Hair follicle dermal papilla cell (primary cell): ENCODE measurements around the gene KRTAP12-3. TPM values are rescaled to one million over a fixed set of nuclear protein-coding genes. Genes with fewer than 3 reads are reported as not detected.

Experiments
- small RNA-seq: library from RNA; depleted of rRNA; stranded (forward); fragments of <200 nt; gene quantifications from one replicate; pipeline ENCODE3, GENCODE V24; 2012
- total RNA-seq: library from RNA; depleted of rRNA; stranded (reverse); fragments of >200 nt; gene quantifications from 2 replicates; pipeline ENCODE4 v1.2.3, GENCODE V29; 2012

The KRTAP12-3 gene
- not detected in 2 replicates for total RNA-seq

GRCh38 chr21:44657635-44658540 is at the start of gene KRTAP12-3:
TSS of gene KRTAP12-3 (plus strand) at chr21:44657932. CDS start at chr21:44657980, 48 bp downstream.

GRCh38 chr21:44612029-44612486 is 45.7 kb upstream of the KRTAP12-3 start, which contains the start of gene KRTAP10-8:
TSS of gene KRTAP10-8 (plus strand) at chr21:44612079. CDS start at chr21:44612101, 22 bp downstream.

DNA sequence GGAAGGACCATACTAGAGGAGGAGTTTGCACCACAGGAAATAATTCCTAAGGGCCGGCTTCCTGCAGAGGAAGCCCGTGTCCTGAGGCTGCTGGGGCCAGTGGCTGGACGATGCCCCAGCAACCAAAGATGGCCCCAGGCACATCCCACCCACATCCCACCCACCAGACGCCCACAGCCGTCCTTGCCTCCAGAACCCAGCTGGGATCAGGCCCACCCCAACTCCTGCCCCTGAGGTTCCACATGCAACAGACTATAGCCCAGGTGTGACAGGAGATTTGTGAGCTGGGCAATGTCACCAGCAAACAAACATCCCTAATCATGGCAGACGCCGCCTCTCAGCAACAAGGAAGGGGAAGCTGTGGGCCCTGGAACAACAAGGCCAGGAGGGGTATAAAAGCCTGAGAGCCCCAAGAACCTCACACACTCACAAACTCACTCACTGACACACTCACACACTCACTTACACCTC is 31.0 kb upstream of the KRTAP12-3 start, which contains the start of gene KRTAP10-9:
TSS of gene KRTAP10-9 (plus strand) at position 421 of the 471 bp plus-strand sequence. CDS start 79 bp downstream, outside the sequence.

DNA sequence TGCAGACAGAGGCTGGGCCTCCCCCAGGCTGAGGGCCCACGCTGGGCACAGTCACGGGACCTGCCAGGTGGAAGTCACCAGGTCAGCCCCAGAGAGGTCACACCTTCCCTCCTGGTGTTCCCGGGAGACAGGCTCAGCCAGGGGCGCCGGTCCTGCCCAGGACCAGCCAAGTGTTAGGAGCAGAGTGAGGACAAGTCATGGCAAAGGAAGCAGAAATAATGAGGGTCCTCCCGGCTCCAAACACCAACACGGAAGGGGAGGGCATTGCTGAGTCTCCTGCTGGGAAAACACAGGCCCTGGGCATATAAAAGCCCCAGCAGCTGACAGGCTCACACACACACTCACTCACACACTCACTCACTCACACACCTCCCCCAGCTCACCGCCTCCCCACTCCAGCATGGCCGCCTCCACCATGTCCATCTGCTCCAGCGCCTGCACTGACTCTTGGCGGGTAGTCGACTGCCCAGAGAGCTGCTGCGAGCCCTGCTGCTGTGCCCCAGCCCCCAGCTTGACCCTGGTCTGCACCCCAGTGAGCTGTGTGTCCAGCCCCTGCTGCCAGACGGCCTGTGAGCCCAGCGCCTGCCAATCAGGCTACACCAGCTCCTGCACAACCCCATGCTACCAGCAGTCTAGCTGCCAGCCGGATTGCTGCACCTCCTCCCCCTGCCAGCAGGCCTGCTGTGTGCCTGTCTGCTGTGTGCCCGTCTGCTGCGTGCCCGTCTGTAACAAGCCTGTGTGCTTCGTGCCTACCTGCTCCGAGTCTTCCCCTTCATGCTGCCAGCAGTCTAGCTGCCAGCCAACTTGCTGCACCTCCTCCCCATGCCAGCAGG is 20.5 kb upstream of the KRTAP12-3 start, which contains the start of gene KRTAP10-10:
TSS of gene KRTAP10-10 (plus strand) at position 339 of the 833 bp plus-strand sequence. CDS start at position 401, 62 bp downstream.

DNA sequence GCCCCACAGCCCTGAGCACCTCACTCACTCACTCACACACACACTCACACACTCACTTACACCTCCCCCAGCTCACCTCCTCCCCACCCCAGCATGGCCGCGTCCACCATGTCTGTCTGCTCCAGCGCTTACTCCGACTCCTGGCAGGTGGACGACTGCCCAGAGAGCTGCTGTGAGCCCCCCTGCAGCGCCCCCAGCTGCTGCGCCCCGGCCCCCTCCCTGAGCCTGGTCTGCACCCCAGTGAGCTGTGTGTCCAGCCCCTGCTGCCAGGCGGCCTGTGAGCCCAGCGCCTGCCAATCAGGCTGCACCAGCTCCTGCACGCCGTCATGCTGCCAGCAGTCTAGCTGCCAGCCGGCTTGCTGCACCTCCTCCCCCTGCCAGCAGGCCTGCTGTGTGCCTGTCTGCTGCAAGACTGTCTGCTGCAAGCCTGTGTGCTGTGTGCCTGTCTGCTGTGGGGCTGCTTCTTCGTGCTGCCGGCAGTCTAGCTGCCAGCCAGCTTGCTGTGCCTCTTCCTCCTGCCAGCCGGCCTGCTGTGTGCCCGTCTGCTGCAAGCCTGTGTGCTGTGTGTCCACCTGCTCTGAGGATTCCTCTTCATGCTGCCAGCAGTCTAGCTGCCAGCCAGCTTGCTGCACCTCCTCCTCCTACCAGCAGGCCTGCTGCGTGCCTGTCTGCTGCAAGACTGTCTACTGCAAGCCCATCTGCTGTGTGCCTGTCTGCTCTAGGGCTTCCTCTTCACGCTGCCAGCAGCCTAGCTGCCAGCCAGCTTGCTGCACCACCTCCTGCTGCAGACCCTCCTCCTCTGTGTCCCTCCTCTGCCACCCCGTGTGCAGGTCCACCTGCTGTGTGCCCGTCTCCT is 11.1 kb upstream of the KRTAP12-3 start, which contains the start of gene KRTAP10-11:
TSS of gene KRTAP10-11 (plus strand) at position 49 of the 856 bp plus-strand sequence. CDS start at position 94, 45 bp downstream.

DNA sequence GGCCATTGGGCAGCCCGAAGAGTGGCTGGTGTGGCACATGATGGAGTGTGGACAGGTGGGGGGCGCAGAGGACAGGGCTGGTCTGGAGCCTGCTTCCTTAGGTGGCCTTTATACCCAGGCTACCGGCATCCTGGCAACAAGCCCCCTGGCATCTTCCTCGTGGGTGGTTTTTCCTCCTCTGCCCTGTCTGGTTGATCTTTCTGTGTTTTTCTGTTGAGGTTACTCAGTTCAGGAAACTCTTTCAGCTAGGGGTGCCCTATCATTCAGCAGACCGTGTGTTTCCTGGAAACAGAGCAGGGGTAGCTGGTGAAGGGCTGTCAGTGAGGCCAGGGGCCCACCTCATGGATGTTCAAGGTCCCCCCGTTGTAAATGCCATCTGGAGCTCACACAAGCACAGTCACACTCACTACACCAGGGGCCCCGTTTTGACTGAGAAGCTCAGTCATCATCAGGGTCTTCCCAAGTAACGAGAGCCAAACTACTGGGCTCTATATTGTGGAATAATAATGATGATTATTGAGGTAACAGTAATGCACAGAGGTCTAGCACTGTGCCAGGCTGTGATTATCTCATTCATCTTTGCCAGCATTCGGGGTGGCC is 3.1 kb upstream of the KRTAP12-3 start, which contains the start of gene KRTAP12-4:
TSS of gene KRTAP12-4 (minus strand) at position 84 of the 600 bp plus-strand sequence. CDS start at position 39, 45 bp downstream.

DNA sequence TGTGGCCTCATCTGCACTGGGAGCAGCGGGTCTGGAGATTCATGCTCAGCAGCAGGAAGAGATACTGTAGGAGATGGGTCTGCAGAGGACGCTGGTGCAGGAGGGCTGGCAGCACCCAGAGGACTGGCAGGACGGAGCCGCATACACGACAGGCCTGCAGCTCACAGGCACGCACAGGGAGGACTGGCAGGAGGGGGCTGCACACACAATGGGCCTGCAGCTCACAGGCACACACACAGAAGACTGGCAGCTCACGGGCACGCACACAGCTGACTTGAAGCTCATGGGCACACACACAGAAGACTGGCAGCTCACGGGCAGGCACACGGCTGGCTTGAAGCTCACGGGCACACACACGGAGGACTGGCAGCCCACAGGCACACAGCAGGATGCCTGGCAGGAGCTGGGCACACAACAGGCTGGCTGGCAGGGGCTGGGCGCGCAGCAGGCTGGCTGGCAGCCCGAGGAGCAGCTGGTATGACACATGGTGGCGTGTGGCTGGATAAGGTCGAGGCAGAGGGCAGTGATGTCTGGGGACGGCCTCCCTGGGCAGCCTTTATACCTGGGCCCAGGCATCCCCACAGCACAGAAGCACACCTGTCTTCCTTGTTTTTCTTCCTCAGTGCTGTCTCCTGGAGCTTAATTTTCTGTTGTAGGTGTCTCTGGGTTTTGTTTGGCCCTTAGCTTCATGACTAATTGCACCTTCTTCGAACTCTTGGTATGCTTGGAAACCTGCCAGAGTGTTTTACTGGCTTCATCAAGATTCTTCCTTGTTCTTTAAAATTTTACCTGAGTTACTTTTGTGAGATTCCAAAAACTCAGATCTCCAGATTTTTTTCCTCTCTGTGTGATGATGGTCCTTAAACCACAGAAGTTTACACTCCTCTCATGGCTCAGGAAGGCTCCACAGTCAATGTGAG is 8.9 kb downstream of the KRTAP12-3 start, which contains the start of gene KRTAP12-2:
TSS of gene KRTAP12-2 (minus strand) at position 527 of the 920 bp plus-strand sequence. CDS start at position 486, 41 bp downstream.

DNA sequence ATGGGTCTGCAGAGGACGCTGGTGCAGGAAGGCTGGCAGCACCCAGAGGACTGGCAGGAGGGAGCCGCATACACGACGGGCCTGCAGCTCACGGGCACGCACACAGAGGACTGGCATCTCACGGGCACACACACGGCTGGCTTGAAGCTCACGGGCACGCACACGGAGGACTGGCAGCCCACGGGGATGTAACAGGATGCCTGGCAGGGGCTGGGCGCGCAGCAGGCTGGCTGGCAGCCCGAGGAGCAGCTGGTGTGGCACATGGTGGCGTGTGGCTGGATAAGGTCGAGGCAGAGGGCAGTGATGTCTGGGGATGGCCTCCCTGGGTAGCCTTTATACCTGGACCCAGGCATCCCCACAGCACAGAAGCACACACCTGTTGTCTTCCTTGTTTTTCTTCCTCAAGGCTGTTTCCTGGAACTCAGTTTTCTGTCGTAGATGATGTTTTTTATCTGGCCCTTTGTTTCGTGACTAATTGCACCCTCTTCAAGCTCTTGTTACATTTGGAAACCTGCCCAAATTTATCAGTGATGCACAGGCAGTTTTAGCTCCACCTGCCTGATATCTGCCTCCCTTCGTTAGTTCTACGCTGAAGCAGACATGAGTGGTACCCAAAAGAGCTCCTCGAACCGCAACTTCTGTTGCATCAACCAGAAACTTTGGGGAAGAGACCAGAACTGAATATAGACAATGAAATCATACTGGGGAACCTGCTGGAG is 24.3 kb downstream of the KRTAP12-3 start, which contains the start of gene KRTAP12-1:
TSS of gene KRTAP12-1 (minus strand) at position 303 of the 719 bp plus-strand sequence. CDS start at position 263, 40 bp downstream.

DNA sequence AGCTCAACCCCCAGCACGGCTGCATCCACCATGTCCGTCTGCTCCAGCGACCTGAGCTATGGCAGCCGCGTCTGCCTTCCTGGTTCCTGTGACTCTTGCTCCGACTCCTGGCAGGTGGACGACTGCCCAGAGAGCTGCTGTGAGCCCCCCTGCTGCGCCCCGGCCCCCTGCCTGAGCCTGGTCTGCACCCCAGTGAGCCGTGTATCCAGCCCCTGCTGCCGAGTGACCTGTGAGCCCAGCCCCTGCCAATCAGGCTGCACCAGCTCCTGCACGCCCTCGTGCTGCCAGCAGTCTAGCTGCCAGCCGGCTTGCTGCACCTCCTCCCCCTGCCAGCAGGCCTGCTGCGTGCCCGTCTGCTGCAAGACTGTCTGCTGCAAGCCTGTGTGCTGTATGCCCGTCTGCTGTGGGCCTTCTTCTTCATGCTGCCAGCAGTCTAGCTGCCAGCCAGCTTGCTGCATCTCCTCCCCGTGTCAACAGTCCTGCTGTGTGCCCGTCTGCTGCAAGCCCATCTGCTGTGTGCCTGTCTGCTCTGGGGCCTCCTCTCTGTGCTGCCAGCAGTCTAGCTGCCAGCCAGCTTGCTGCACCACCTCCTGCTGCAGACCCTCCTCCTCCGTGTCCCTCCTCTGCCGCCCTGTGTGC is 39.6 kb downstream of the KRTAP12-3 start, which contains the start of gene KRTAP10-12:
TSS of gene KRTAP10-12 (plus strand) at position 1 of the 639 bp plus-strand sequence. CDS start at position 31, 30 bp downstream.

Small RNA genes within 50 kb of the gene (small RNA-seq; reads per million reads assigned to genes)
- not detected for gene KRTAP12-6P

Other genes starting within 250 kb of the KRTAP12-3 start
- gene LRRC3, start 202.4 kb upstream of the KRTAP12-3 start, total RNA-seq: 1.3 and 1.5 TPM in 2 replicates
- gene KRTAP10-1, start 117.7 kb upstream of the KRTAP12-3 start, total RNA-seq: not detected in 2 replicates
- gene KRTAP10-2, start 106.4 kb upstream of the KRTAP12-3 start, total RNA-seq: not detected in 2 replicates
- gene KRTAP10-3, start 99.1 kb upstream of the KRTAP12-3 start, total RNA-seq: not detected in 2 replicates
- not detected in 2 replicates for gene KRTAP10-4, start 84.2 kb upstream of the KRTAP12-3 start, total RNA-seq
- not detected in 2 replicates for gene KRTAP10-5, start 77.3 kb upstream of the KRTAP12-3 start, total RNA-seq
- gene KRTAP10-6, start 65.4 kb upstream of the KRTAP12-3 start, total RNA-seq: not detected in 2 replicates
- gene KRTAP10-7, start 57.3 kb upstream of the KRTAP12-3 start, total RNA-seq: not detected in 2 replicates
- not detected in 2 replicates for gene KRTAP10-8, start 45.9 kb upstream of the KRTAP12-3 start, total RNA-seq
- gene KRTAP10-9, start 30.8 kb upstream of the KRTAP12-3 start, total RNA-seq: not detected in 2 replicates
- gene KRTAP10-10, start 20.6 kb upstream of the KRTAP12-3 start, total RNA-seq: not detected in 2 replicates
- gene KRTAP10-11, start 11.5 kb upstream of the KRTAP12-3 start, total RNA-seq: not detected in 2 replicates
- not detected in 2 replicates for gene KRTAP12-4, start 3.3 kb upstream of the KRTAP12-3 start, total RNA-seq
- gene KRTAP12-2, start 9.0 kb downstream of the KRTAP12-3 start, total RNA-seq: not detected in 2 replicates
- gene KRTAP12-1, start 24.2 kb downstream of the KRTAP12-3 start, total RNA-seq: not detected in 2 replicates
- gene KRTAP10-12, start 39.2 kb downstream of the KRTAP12-3 start, total RNA-seq: not detected in 2 replicates
- gene TSPEAR, start 53.6 kb downstream of the KRTAP12-3 start, total RNA-seq: not detected in 2 replicates
- gene UBE2G2, start 143.9 kb downstream of the KRTAP12-3 start, total RNA-seq: 76.5 and 82.9 TPM in 2 replicates
- gene SUMO3, start 160.1 kb downstream of the KRTAP12-3 start, total RNA-seq: 108 and 127 TPM in 2 replicates
- gene PTTG1IP, start 215.8 kb downstream of the KRTAP12-3 start, total RNA-seq: 288 and 314 TPM in 2 replicates